HCT116 (cell line): ENCODE results near the gene DIP2A. TPM values are rescaled to one million over a fixed set of nuclear protein-coding genes. Genes with fewer than 3 reads are reported as not detected.

Experiments used
- ATAC-seq: fragments of 200-7000 bp; cut with Tn5 transposase; 2 replicates; pipeline ENCODE4 v1.9.1; 2020; ENCODE audit warnings: mild to moderate bottlenecking, moderate library complexity
- BruUV-seq: library from RNA; stranded (reverse); fragments of 400-500 nt; replicated peaks from 2 replicates; lab custom pipeline; 2021; lab: Mats Ljungman, UMichigan
- CTCF ChIA-PET: fragments of 300-600 bp; sonication (Branson Sonifier 250); formaldehyde crosslinking; loops from one replicate; lab custom pipeline; 2021; ENCODE audit warnings: antibody characterized with exemption; lab: Charles Lee
- POLR2A ChIA-PET: fragments of 300-600, 350-600 bp; sonication (Branson Sonifier 250); formaldehyde crosslinking; loops from one replicate; lab custom pipeline; 2021; ENCODE audit warnings: antibody characterized with exemption; lab: Charles Lee
- RAD21 ChIA-PET, 2 experiments: fragments of 300-600 bp; sonication (Branson Sonifier 250); formaldehyde crosslinking; loops; one replicate each; lab custom pipeline; 2023; ENCODE audit warnings: low total read pairs in 2 of 2; ENCODE audit not compliant: uncharacterized antibody in 2 of 2, unreplicated experiment in 2 of 2, low non-redundant PET in 1 of 2; lab: Charles Lee
- DNase-seq: peaks from one replicate; pipeline ENCODE4 v3.0.0-alpha.2; 2010; ENCODE audit warnings: low read depth, low spot score
- H2AFZ ChIP-seq: fragments of 200-600 bp; shearing (Covaris generic), sonication (generic); 2 replicates; pipeline ENCODE4 v1.6.1; 2017; ENCODE audit warnings: low read depth, mixed run types, mixed read lengths, antibody characterized with exemption, low read length; ENCODE audit not compliant: poor library complexity, severe bottlenecking
- H3K27ac ChIP-seq: 2 replicates; pipeline ENCODE4 v1.5.1; 2012; ENCODE audit warnings: low read depth, low read length
- H3K27me3 ChIP-seq: fragments of 200-600 bp; sonication (generic); 2 replicates; pipeline ENCODE4 v1.6.1; 2016; ENCODE audit warnings: mixed run types, low read length, mixed read lengths; ENCODE audit not compliant: insufficient read depth
- H3K36me3 ChIP-seq, 2 experiments: fragments of 200-500 bp in 1 of 2; fragments of 200-600 bp in 1 of 2; sonication (Bioruptor generic) in 1 of 2; sonication (generic) in 1 of 2; 2 replicates each; pipeline versions ENCODE4 v1.5.1 to v1.6.1; 2014 to 2016; ENCODE audit warnings: low read length in 2 of 2, inconsistent platforms in 1 of 2, mixed read lengths in 1 of 2, mixed run types in 1 of 2; ENCODE audit not compliant: insufficient read depth in 2 of 2, control insufficient read depth in 1 of 2
- H3K4me1 ChIP-seq, 2 experiments: fragments of 200-600 bp in 1 of 2; sonication (generic) in 1 of 2; 2 replicates each; pipeline versions ENCODE4 v1.5.1 to v1.6.1; 2012 to 2017; ENCODE audit warnings: low read length in 2 of 2, inconsistent platforms in 1 of 2, mild to moderate bottlenecking in 1 of 2, mixed read lengths in 1 of 2, mixed run types in 1 of 2, moderate library complexity in 1 of 2; ENCODE audit not compliant: insufficient read depth in 2 of 2, control insufficient read depth in 1 of 2
- H3K4me2 ChIP-seq: fragments of 200-600 bp; sonication (generic); 2 replicates; pipeline ENCODE4 v1.6.1; 2017; ENCODE audit warnings: mixed run types, low read length, mixed read lengths
- H3K4me3 ChIP-seq, 2 experiments: fragments of 200-600 bp in 1 of 2; sonication (generic) in 1 of 2; replicated peaks in 1 of 2; 2 replicates each; pipeline ENCODE4 v1.5.1; 2011 to 2016; ENCODE audit warnings: low read length in 2 of 2, control low read depth in 1 of 2, low read depth in 1 of 2, mild to moderate bottlenecking in 1 of 2, mixed read lengths in 1 of 2, mixed run types in 1 of 2
- H3K79me2 ChIP-seq: fragments of 200-600 bp; sonication (generic); 2 replicates; pipeline ENCODE4 v1.6.1; 2017; ENCODE audit warnings: mild to moderate bottlenecking, mixed run types, low read length, moderate library complexity, mixed read lengths; ENCODE audit not compliant: insufficient read depth
- H3K9ac ChIP-seq: fragments of 200-600 bp; sonication (generic); 2 replicates; pipeline ENCODE4 v1.6.1; 2016; ENCODE audit warnings: low read length, mixed read lengths
- H3K9me2 ChIP-seq: fragments of 200-600 bp; sonication (generic), shearing (Covaris generic); 2 replicates; pipeline ENCODE4 v1.6.1; 2017; ENCODE audit warnings: mixed run types, mild to moderate bottlenecking, moderate library complexity; ENCODE audit not compliant: insufficient read depth
- H3K9me3 ChIP-seq, 2 experiments: fragments of 200-500 bp in 1 of 2; fragments of 200-600 bp in 1 of 2; sonication (Bioruptor generic) in 1 of 2; sonication (generic) in 1 of 2; 2 replicates each; pipeline ENCODE4 v1.6.1; 2014 to 2017; ENCODE audit warnings: low read length in 2 of 2, mixed read lengths in 2 of 2, inconsistent platforms in 1 of 2, low read depth in 1 of 2, mild to moderate bottlenecking in 1 of 2, mixed run types in 1 of 2, moderate library complexity in 1 of 2; ENCODE audit not compliant: control insufficient read depth in 1 of 2, insufficient read depth in 1 of 2
- H4K20me1 ChIP-seq: fragments of 200-600 bp; sonication (generic), shearing (Covaris generic); 2 replicates; pipeline ENCODE4 v1.6.1; 2017; ENCODE audit warnings: mixed run types, mild to moderate bottlenecking, moderate library complexity; ENCODE audit not compliant: insufficient read depth
- CBX3 ChIP-seq: IDR thresholded peaks from 2 replicates; pipeline ENCODE4 v1.6.1; 2012; ENCODE audit warnings: low read depth
- CEBPB ChIP-seq: IDR thresholded peaks from 2 replicates; pipeline ENCODE4 v1.6.1; 2012; ENCODE audit warnings: low read depth
- FOSL1 ChIP-seq: IDR thresholded peaks from 2 replicates; pipeline ENCODE4 v1.6.1; 2012; ENCODE audit warnings: low read depth
- MAX ChIP-seq: IDR thresholded peaks from 2 replicates; pipeline ENCODE4 v1.6.1; 2012
- POLR2AphosphoS5 ChIP-seq: IDR thresholded peaks from 2 replicates; pipeline ENCODE4 v1.6.1; 2011; ENCODE audit warnings: mild to moderate bottlenecking, low read depth, low read length, moderate library complexity
- TCF7L2 ChIP-seq: IDR thresholded peaks from 2 replicates; pipeline ENCODE4 v1.7.0; 2011; ENCODE audit warnings: borderline replicate concordance, inconsistent platforms; ENCODE audit not compliant: insufficient read depth, insufficient read length; ENCODE audit errors: extremely low read depth
- ZBTB33 ChIP-seq: IDR thresholded peaks from 2 replicates; pipeline ENCODE4 v1.6.1; 2011; ENCODE audit warnings: mild to moderate bottlenecking, low read length, moderate library complexity; ENCODE audit not compliant: insufficient replicate concordance; ENCODE audit errors: extremely low read depth
- intact Hi-C: fragments of 100-400 bp; cut with micrococcal nuclease; formaldehyde crosslinking; loops from 2 replicates; pipeline ENCODE4 v1.10.0; 2022
- total RNA-seq: library from RNA; stranded (reverse); gene quantifications from one replicate; pipeline ENCODE4 v1.2.1, GENCODE V29; 2021; ENCODE audit not compliant: unreplicated experiment
- TF ChIP-seq, protein P1 (sequence below): IDR thresholded peaks from 2 replicates; pipeline ENCODE4 v1.6.1; 2012; ENCODE audit warnings: low read depth

DIP2A gene
- total RNA-seq, 1 experiment from 2014 or later: 39.9 TPM

- H3K27ac ChIP-seq: no peak overlapping the region
- intact Hi-C loops: no loop called here
Measured at GRCh38 chr21:46469275-46469674, 10.6 kb downstream of the DIP2A start.

GRCh38 chr21:46471514-46471913, 12.8 kb downstream of the DIP2A start:
- no TSS peak for BruUV-seq
- intact Hi-C loops: no loop called here
- H3K27ac ChIP-seq: no peak overlapping the region
- POLR2A ChIA-PET: interaction anchor here (1.3 kb wide), 1 partner anchor 14 kb away, joined by 3 read pairs; no protein-coding TSS in a partner anchor
- RAD21 ChIA-PET: no interaction called here
- H3K79me2 ChIP-seq: peaks cover 18% of the 10 kb centered on the region
- no peak overlapping the region for H3K4me2 ChIP-seq
- H3K4me3 ChIP-seq: no peak overlapping the region
- no peaks in the 10 kb centered on the region for H3K4me1 ChIP-seq
- H3K9me2 ChIP-seq: no peaks in the 10 kb centered on the region
- DNase-seq (no peak), ATAC-seq (no peak)
- H3K36me3 ChIP-seq: no peaks in the 10 kb centered on the region
- no peak overlapping the region for H2AFZ ChIP-seq
- H3K9ac ChIP-seq: no peak overlapping the region
- no peaks in the 10 kb centered on the region for H4K20me1 ChIP-seq
- no peaks in the 10 kb centered on the region for H3K9me3 ChIP-seq
- H3K27me3 ChIP-seq: no peaks in the 10 kb centered on the region
- CTCF ChIA-PET: no interaction called here
- TF ChIP-seq TCF7L2: no peak
- TF ChIP-seq, protein P1, sequence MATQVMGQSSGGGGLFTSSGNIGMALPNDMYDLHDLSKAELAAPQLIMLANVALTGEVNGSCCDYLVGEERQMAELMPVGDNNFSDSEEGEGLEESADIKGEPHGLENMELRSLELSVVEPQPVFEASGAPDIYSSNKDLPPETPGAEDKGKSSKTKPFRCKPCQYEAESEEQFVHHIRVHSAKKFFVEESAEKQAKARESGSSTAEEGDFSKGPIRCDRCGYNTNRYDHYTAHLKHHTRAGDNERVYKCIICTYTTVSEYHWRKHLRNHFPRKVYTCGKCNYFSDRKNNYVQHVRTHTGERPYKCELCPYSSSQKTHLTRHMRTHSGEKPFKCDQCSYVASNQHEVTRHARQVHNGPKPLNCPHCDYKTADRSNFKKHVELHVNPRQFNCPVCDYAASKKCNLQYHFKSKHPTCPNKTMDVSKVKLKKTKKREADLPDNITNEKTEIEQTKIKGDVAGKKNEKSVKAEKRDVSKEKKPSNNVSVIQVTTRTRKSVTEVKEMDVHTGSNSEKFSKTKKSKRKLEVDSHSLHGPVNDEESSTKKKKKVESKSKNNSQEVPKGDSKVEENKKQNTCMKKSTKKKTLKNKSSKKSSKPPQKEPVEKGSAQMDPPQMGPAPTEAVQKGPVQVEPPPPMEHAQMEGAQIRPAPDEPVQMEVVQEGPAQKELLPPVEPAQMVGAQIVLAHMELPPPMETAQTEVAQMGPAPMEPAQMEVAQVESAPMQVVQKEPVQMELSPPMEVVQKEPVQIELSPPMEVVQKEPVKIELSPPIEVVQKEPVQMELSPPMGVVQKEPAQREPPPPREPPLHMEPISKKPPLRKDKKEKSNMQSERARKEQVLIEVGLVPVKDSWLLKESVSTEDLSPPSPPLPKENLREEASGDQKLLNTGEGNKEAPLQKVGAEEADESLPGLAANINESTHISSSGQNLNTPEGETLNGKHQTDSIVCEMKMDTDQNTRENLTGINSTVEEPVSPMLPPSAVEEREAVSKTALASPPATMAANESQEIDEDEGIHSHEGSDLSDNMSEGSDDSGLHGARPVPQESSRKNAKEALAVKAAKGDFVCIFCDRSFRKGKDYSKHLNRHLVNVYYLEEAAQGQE: no peak
- TF ChIP-seq ZBTB33: no peak
- TF ChIP-seq MAX: no peak
- TF ChIP-seq CEBPB: no peak
- no peak for TF ChIP-seq POLR2AphosphoS5
- no peak for TF ChIP-seq CBX3
- no peak for TF ChIP-seq FOSL1

More at GRCh38 chr21:46469275-46469674, 10.6 kb downstream of the DIP2A start:
- CTCF ChIA-PET: no interaction called here
- no peak overlapping the region for H2AFZ ChIP-seq
- H3K79me2 ChIP-seq: peaks cover 30% of the 10 kb centered on the region
- H3K9ac ChIP-seq: no peak overlapping the region
- no peaks in the 10 kb centered on the region for H4K20me1 ChIP-seq
- no peaks in the 10 kb centered on the region for H3K9me3 ChIP-seq
- no peaks in the 10 kb centered on the region for H3K27me3 ChIP-seq
- H3K4me1 ChIP-seq: no peaks in the 10 kb centered on the region
- POLR2A ChIA-PET: no interaction called here
- H3K9me2 ChIP-seq: no peaks in the 10 kb centered on the region
- no peak overlapping the region for H3K4me2 ChIP-seq
- RAD21 ChIA-PET: no interaction called here
- DNase-seq: no peak
- no TSS peak for BruUV-seq
- no peak for TF ChIP-seq ZBTB33
- TF ChIP-seq, all 23 proteins: peak for 0
- Histone ChIP-seq H3K36me3 (no peaks in the 10 kb centered on the region; a peak in 1 of 4 replicates), H3K4me3 (no peak overlapping the region)
- no peak for ATAC-seq
